Calu3 (cell line): ENCODE data around the gene GLRX. TPM values are rescaled to one million over a fixed set of nuclear protein-coding genes. Genes with fewer than 3 reads are reported as not detected.
"Not testable (repeated sequence)": the region's sequence is repeated elsewhere in the genome, so short reads cannot be mapped to it uniquely, and the experiment has no call there.

Experiments used
- Bru-seq: library from RNA; stranded (reverse); fragments of 400-500 nt; gene quantifications from one replicate; lab custom pipeline; 2021; lab: Mats Ljungman, UMichigan
- BruChase-seq, 2 experiments: library from RNA; stranded (reverse); fragments of 400-500 nt; gene quantifications; one replicate each; lab custom pipeline; 2021; lab: Mats Ljungman, UMichigan
- BruUV-seq: library from RNA; stranded (reverse); fragments of 400-500 nt; replicated peaks from 2 replicates; lab custom pipeline; 2021; lab: Mats Ljungman, UMichigan
- CTCF ChIA-PET: fragments of 300-600 bp; sonication (Branson Sonifier 250); formaldehyde crosslinking; loops from one replicate; lab custom pipeline; 2022; ENCODE audit warnings: antibody characterized with exemption; lab: Charles Lee
- DNase-seq: peaks from one replicate; pipeline ENCODE4 v3.0.0; 2022
- H3K27ac Mint-ChIP-seq: one replicate; pipeline ENCODE4 v1.8.0; 2022; ENCODE audit warnings: mixed read lengths; ENCODE audit not compliant: unreplicated experiment
- H3K27me3 Mint-ChIP-seq: one replicate; pipeline ENCODE4 v1.8.0; 2022; ENCODE audit warnings: mixed read lengths; ENCODE audit not compliant: unreplicated experiment
- H3K36me3 Mint-ChIP-seq: one replicate; pipeline ENCODE4 v1.8.0; 2022; ENCODE audit warnings: mild to moderate bottlenecking, moderate library complexity, mixed read lengths; ENCODE audit not compliant: insufficient read depth, unreplicated experiment
- H3K4me1 Mint-ChIP-seq: one replicate; pipeline ENCODE4 v1.8.0; 2022; ENCODE audit warnings: mild to moderate bottlenecking, low read depth, mixed read lengths; ENCODE audit not compliant: unreplicated experiment
- H3K4me3 Mint-ChIP-seq: one replicate; pipeline ENCODE4 v1.8.0; 2022; ENCODE audit warnings: mild to moderate bottlenecking, low read depth, moderate library complexity, mixed read lengths; ENCODE audit not compliant: unreplicated experiment
- H3K9me3 Mint-ChIP-seq: one replicate; pipeline ENCODE4 v1.8.0; 2022; ENCODE audit warnings: low read depth, mixed read lengths; ENCODE audit not compliant: unreplicated experiment
- CTCF ChIP-seq: fragments of 200-600 bp; IDR thresholded peaks from one replicate; pipeline ENCODE4 v1.8.0; 2022; ENCODE audit warnings: antibody characterized with exemption; ENCODE audit not compliant: unreplicated experiment
- intact Hi-C: fragments of 100-400 bp; cut with micrococcal nuclease; formaldehyde crosslinking; loops from one replicate; pipeline ENCODE4 v1.10.0; 2022; ENCODE audit not compliant: unreplicated experiment
- long read RNA-seq: library from polyadenylated mRNA; stranded (forward); transcript quantifications from one replicate; pipeline ENCODE4 v2.0.0, GENCODE V29; 2022
- total RNA-seq: library from RNA; stranded (reverse); gene quantifications from 2 replicates; pipeline ENCODE4 v1.2.3, GENCODE V29; 2022

The GLRX gene
- total RNA-seq (27.9 and 33.7 TPM in 2 replicates), Bru-seq, nascent RNA (percentile 47 among the genes with signal in this experiment), BruChase-seq, experiment 1, labeled RNA remaining after a 6-hour chase (percentile 45 among the genes with signal in this experiment), BruChase-seq, experiment 2, labeled RNA remaining after a 2-hour chase (percentile 42 among the genes with signal in this experiment)
- long read RNA-seq, transcript GLRX-201 (3 exons, 1,211 nt), result major isoform, 60 of 72 reads
- long read RNA-seq, partial matches to known transcripts, result 0 of 72 reads
- long read RNA-seq, other reads (novel, unspliced or antisense), result 6 of 72 reads

- Mint-ChIP-seq H3K4me1 (peaks cover 39% of the 10 kb centered on the region), H3K27ac (peak within 1 kb of the TSS; percentile 71), H3K27me3 (no peaks in the 10 kb centered on the region), H3K4me3 (peak within 1 kb of the TSS; percentile 86), H3K9me3 (no peaks in the 10 kb centered on the region), H3K36me3 (peaks cover 22% of the 10 kb centered on the region)
- TF ChIP-seq CTCF, result no peak
- intact Hi-C loops, result no loop called here
- BruUV-seq, result no TSS peak
- peak; percentile 73 for DNase-seq
- CTCF ChIA-PET, result interaction anchor here (0.7 to 2.8 kb wide), 9 partner anchors 9 to 493 kb away, joined by 3 to 18 read pairs (median 5); partner anchors contain the start of genes RFESD and RHOBTB3
Measured at GRCh38 chr5:95822542-95823181, at the start of gene GLRX. Gene GLRX, minus strand, starts transcription at chr5:95822726. Its CDS starts 64 bp downstream, at chr5:95822662.

GRCh38 chr5:95871146-95871806 is 48.8 kb upstream of the GLRX start:
- Mint-ChIP-seq H3K4me3 (no peak overlapping the region), H3K9me3 (peaks cover 2% of the 10 kb centered on the region), H3K36me3 (no peaks in the 10 kb centered on the region), H3K27ac (no peak overlapping the region), H3K4me1 (peaks cover 18% of the 10 kb centered on the region), H3K27me3 (no peaks in the 10 kb centered on the region)
- intact Hi-C loops, result loop anchor here (5.0 kb wide), 1 partner anchor 306 kb away; no protein-coding TSS in a partner anchor
- CTCF ChIA-PET, result no interaction called here
- BruUV-seq, result no TSS peak
- no peak for DNase-seq
- TF ChIP-seq CTCF, result no peak

GRCh38 chr5:95870105-95870672 is 47.7 kb upstream of the GLRX start:
- no peak for TF ChIP-seq CTCF
- Mint-ChIP-seq H3K36me3 (no peaks in the 10 kb centered on the region), H3K27ac (no peak overlapping the region), H3K4me3 (no peak overlapping the region), H3K4me1 (peaks cover 25% of the 10 kb centered on the region), H3K27me3 (no peaks in the 10 kb centered on the region), H3K9me3 (peaks cover 2% of the 10 kb centered on the region)
- CTCF ChIA-PET, result interaction anchor here (1.2 kb wide), 1 partner anchor 475 kb away, joined by 3 read pairs; no protein-coding TSS in a partner anchor
- DNase-seq, result no peak
- intact Hi-C loops, result loop anchor here (5.0 kb wide), 1 partner anchor 307 kb away; no protein-coding TSS in a partner anchor
- no TSS peak for BruUV-seq

GRCh38 chr5:95869173-95869855 is 46.8 kb upstream of the GLRX start:
- DNase-seq, H3K4me3 Mint-ChIP-seq, H3K36me3 Mint-ChIP-seq, H3K27ac Mint-ChIP-seq, H3K9me3 Mint-ChIP-seq, H3K27me3 Mint-ChIP-seq, intact Hi-C loops, BruUV-seq: not testable (repeated sequence)
- peaks cover 34% of the 10 kb centered on the region for H3K4me1 Mint-ChIP-seq
- CTCF ChIA-PET, result interaction anchor here (0.7 to 1.2 kb wide), 3 partner anchors 10 to 476 kb away, joined by 3 read pairs; no protein-coding TSS in a partner anchor
